Measurements from ENCODE around the gene REEP1.

Gene REEP1

DNA sequence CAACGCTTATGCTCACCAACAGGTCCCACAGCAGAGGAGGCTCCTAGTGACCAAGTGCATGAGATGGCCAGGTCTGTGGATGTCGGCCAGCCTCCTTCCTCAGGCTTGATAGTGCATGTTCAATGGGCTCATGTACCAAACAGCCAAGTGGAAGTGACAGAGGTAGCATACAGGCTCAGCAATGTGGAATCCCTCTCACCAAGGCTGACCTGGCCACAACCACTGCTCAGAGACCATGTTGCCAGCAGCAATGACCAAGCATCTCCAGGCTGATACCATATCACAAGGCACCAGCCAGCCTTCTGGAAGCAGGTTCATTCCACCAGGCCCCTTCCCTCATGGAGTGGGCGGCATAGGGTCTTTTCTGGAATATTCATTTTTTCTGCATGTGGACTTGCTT, 61.5 kb downstream of the REEP1 start:
- Histone ChIP-seq H3K36me3 (ENCODE audit: control insufficient read depth in 2 of 2, insufficient read depth in 1 of 2, low read length in 2 of 2) (no peaks in the 10 kb centered on the region), H3K9me3 (ENCODE audit: control insufficient read depth, insufficient read depth, low read depth, low read length) (no peaks in the 10 kb centered on the region), H3K27ac (ENCODE audit: extremely low read depth, low read depth, low read length) (no peak overlapping the region), H3K4me1 (ENCODE audit: control insufficient read depth, insufficient read depth, low read length) (no peaks in the 10 kb centered on the region), H3K4me3 (ENCODE audit: low read depth, low read length) (no peak overlapping the region)
- no peak for TF ChIP-seq ZNF48 (tag by site-specific recombination; IDR thresholded peaks at IDR 0.05)
- TF ChIP-seq ZNF521 (tag by site-specific recombination; IDR thresholded peaks at IDR 0.05): no peak
- no peak for TF ChIP-seq ZNF792 (tag by site-specific recombination; IDR thresholded peaks at IDR 0.05)
- no peak for TF ChIP-seq KLF10 (tag by site-specific recombination; IDR thresholded peaks at IDR 0.05)
- TF ChIP-seq PRDM4 (tag by site-specific recombination; IDR thresholded peaks at IDR 0.05): no peak
- TF ChIP-seq, protein P1, sequence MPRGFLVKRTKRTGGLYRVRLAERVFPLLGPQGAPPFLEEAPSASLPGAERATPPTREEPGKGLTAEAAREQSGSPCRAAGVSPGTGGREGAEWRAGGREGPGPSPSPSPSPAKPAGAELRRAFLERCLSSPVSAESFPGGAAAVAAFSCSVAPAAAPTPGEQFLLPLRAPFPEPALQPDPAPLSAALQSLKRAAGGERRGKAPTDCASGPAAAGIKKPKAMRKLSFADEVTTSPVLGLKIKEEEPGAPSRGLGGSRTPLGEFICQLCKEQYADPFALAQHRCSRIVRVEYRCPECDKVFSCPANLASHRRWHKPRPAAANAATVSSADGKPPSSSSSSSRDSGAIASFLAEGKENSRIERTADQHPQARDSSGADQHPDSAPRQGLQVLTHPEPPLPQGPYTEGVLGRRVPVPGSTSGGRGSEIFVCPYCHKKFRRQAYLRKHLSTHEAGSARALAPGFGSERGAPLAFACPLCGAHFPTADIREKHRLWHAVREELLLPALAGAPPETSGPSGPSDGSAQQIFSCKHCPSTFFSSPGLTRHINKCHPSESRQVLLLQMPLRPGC (tag by site-specific recombination; IDR thresholded peaks at IDR 0.05): no peak
- TF ChIP-seq ZBTB10 (tag by site-specific recombination; IDR thresholded peaks at IDR 0.05): no peak
- TF ChIP-seq ZNF639 (tag by site-specific recombination; IDR thresholded peaks at IDR 0.05): no peak
- TF ChIP-seq ZNF37A (tag by site-specific recombination; IDR thresholded peaks at IDR 0.05): no peak
- no peak for TF ChIP-seq ZSCAN18 (tag by site-specific recombination; IDR thresholded peaks at IDR 0.05)
- TF ChIP-seq ZBTB17 (tag by site-specific recombination; IDR thresholded peaks at IDR 0.05): no peak
- TF ChIP-seq SCRT2 (tag by site-specific recombination; IDR thresholded peaks at IDR 0.05): no peak
- no peak for TF ChIP-seq ZNF112 (tag by site-specific recombination; IDR thresholded peaks at IDR 0.05)
- POLR2A ChIA-PET: no interaction called here
- CTCF ChIA-PET: interaction anchor here (0.6 kb wide), 1 partner anchor 492 kb away, joined by 3 read pairs; no protein-coding TSS in a partner anchor

DNA sequence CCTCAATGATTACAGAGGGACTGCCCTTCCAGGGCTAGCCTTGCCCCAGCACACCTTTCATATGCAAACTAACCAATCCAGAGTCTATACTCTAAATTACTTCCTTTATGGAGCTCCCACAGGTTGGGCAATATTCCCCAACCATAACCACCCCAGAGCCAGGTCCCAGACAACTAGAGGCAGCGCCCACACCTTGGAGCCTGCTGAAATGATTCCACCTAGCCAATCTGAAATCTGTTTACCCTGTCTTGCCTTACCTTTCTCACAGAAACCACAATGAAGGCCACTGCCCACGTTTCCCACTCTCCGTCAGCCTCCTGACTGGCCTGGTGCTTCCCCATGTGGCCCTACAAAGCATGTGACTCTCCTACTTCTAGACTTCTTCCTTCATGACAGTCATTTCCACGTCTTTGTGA, 62.0 kb downstream of the REEP1 start:
- no peaks in the 10 kb centered on the region for H3K4me1 ChIP-seq (ENCODE audit: control insufficient read depth, insufficient read depth, low read length)
- ChIA-PET POLR2A (no interaction called here), CTCF (interaction anchor here (0.6 to 1.9 kb wide), 2 partner anchors 54 to 493 kb away, joined by 3 to 5 read pairs; no protein-coding TSS in a partner anchor)
- no peak overlapping the region for H3K27ac ChIP-seq (ENCODE audit: extremely low read depth, low read depth, low read length)
- no peaks in the 10 kb centered on the region for H3K36me3 ChIP-seq (ENCODE audit: control insufficient read depth in 2 of 2, insufficient read depth in 1 of 2, low read length in 2 of 2)
- H3K9me3 ChIP-seq (ENCODE audit: control insufficient read depth, insufficient read depth, low read depth, low read length): no peaks in the 10 kb centered on the region
- no peak overlapping the region for H3K4me3 ChIP-seq (ENCODE audit: low read depth, low read length)
- TF ChIP-seq ZNF426 (tag by site-specific recombination; IDR thresholded peaks at IDR 0.05) (no peak), ZFP3 (tag by site-specific recombination; IDR thresholded peaks at IDR 0.05; ENCODE audit: low read depth) (no peak), ZNF221 (tag by site-specific recombination; IDR thresholded peaks at IDR 0.05; ENCODE audit: borderline replicate concordance) (no peak)
- TF ChIP-seq, protein P2, sequence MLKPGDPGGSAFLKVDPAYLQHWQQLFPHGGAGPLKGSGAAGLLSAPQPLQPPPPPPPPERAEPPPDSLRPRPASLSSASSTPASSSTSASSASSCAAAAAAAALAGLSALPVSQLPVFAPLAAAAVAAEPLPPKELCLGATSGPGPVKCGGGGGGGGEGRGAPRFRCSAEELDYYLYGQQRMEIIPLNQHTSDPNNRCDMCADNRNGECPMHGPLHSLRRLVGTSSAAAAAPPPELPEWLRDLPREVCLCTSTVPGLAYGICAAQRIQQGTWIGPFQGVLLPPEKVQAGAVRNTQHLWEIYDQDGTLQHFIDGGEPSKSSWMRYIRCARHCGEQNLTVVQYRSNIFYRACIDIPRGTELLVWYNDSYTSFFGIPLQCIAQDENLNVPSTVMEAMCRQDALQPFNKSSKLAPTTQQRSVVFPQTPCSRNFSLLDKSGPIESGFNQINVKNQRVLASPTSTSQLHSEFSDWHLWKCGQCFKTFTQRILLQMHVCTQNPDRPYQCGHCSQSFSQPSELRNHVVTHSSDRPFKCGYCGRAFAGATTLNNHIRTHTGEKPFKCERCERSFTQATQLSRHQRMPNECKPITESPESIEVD (tag by site-specific recombination; IDR thresholded peaks at IDR 0.05): no peak
- TF ChIP-seq, protein P3, sequence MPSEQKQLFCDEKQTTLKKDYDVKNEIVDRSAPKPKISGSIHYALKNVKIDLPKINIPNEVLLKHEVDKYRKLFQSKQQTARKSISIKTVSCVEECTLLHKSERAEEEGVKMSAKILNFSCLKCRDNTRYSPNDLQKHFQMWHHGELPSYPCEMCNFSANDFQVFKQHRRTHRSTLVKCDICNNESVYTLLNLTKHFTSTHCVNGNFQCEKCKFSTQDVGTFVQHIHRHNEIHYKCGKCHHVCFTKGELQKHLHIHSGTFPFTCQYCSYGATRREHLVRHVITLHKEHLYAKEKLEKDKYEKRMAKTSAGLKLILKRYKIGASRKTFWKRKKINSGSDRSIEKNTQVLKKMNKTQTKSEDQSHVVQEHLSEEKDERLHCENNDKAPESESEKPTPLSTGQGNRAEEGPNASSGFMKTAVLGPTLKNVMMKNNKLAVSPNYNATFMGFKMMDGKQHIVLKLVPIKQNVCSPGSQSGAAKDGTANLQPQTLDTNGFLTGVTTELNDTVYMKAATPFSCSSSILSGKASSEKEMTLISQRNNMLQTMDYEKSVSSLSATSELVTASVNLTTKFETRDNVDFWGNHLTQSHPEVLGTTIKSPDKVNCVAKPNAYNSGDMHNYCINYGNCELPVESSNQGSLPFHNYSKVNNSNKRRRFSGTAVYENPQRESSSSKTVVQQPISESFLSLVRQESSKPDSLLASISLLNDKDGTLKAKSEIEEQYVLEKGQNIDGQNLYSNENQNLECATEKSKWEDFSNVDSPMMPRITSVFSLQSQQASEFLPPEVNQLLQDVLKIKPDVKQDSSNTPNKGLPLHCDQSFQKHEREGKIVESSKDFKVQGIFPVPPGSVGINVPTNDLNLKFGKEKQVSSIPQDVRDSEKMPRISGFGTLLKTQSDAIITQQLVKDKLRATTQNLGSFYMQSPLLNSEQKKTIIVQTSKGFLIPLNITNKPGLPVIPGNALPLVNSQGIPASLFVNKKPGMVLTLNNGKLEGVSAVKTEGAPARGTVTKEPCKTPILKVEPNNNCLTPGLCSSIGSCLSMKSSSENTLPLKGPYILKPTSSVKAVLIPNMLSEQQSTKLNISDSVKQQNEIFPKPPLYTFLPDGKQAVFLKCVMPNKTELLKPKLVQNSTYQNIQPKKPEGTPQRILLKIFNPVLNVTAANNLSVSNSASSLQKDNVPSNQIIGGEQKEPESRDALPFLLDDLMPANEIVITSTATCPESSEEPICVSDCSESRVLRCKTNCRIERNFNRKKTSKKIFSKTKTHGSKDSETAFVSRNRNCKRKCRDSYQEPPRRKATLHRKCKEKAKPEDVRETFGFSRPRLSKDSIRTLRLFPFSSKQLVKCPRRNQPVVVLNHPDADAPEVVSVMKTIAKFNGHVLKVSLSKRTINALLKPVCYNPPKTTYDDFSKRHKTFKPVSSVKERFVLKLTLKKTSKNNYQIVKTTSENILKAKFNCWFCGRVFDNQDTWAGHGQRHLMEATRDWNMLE (tag by site-specific recombination; conservative IDR thresholded peaks at IDR 0.05; ENCODE audit: low read depth): no peak

Measured in HEK293 (cell line).